ENCODE results near the gene ATAD3C.

DNA sequence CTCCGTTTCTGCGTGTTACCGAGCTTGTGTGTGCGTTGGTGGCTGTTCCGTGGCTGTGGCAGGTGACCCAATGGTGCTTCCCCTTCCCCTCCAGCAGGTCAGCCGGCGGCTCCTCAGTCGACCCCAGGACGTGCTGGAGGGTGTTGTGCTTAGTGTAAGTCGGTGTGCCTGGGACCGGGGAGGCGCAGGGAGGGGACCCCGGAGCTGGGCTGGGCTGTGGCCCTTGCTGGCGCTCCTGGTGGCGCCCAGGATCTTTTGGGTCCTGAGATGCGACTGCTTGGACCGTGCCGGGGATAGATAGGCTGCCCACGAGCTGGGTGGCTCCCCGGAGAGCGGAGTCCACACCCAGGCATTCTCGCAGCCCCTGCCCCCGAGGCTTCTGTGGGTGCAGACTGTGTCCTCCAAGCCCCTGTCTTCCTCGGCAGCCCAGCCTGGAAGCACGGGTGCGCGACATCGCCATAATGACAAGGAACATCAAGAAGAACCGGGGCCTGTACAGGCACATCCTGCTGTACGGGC is 5.9 kb downstream of the ATAD3C start:
- TF ChIP-seq, protein P1, sequence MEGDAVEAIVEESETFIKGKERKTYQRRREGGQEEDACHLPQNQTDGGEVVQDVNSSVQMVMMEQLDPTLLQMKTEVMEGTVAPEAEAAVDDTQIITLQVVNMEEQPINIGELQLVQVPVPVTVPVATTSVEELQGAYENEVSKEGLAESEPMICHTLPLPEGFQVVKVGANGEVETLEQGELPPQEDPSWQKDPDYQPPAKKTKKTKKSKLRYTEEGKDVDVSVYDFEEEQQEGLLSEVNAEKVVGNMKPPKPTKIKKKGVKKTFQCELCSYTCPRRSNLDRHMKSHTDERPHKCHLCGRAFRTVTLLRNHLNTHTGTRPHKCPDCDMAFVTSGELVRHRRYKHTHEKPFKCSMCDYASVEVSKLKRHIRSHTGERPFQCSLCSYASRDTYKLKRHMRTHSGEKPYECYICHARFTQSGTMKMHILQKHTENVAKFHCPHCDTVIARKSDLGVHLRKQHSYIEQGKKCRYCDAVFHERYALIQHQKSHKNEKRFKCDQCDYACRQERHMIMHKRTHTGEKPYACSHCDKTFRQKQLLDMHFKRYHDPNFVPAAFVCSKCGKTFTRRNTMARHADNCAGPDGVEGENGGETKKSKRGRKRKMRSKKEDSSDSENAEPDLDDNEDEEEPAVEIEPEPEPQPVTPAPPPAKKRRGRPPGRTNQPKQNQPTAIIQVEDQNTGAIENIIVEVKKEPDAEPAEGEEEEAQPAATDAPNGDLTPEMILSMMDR (IDR thresholded peaks at IDR 0.05), result no peak
- TF ChIP-seq POLR2AphosphoS5 (IDR thresholded peaks at IDR 0.05) (no peak), POLR2A (IDR thresholded peaks at IDR 0.05; ENCODE audit: low read depth) (no peak), EP300 (IDR thresholded peaks at IDR 0.05) (no peak)
